ENCODE measurements around the gene PINLYP. TPM values are rescaled to one million over a fixed set of nuclear protein-coding genes. Genes with fewer than 3 reads are reported as not detected.
"Not testable (repeated sequence)": the region's sequence is repeated elsewhere in the genome, so short reads cannot be mapped to it uniquely, and the experiment has no call there.

Gene PINLYP
- total RNA-seq, 1 experiment from 2014 or later, result 0.17 TPM

- CTCF ChIA-PET; H3K27me3 ChIP-seq (ENCODE audit: insufficient read depth, low read length); intact Hi-C loops (cut with micrococcal nuclease); RAD21 ChIA-PET (ENCODE audit: low non-redundant PET in 1 of 2, low total read pairs in 2 of 2, uncharacterized antibody in 2 of 2, unreplicated experiment in 2 of 2); H3K79me2 ChIP-seq (ENCODE audit: insufficient read depth, low read length); H3K9me2 ChIP-seq (ENCODE audit: insufficient read depth); H3K4me3 ChIP-seq (replicated peaks in 1 of 2; ENCODE audit: low read depth in 1 of 2, low read length in 2 of 2); ATAC-seq; DNase-seq (ENCODE audit: low read depth, low spot score); H3K4me1 ChIP-seq (ENCODE audit: control insufficient read depth in 1 of 2, insufficient read depth in 2 of 2, low read length in 2 of 2); H3K4me2 ChIP-seq (ENCODE audit: low read length); H4K20me1 ChIP-seq (ENCODE audit: insufficient read depth); H3K27ac ChIP-seq (ENCODE audit: low read depth, low read length); BruUV-seq (replicated peaks); H3K9me3 ChIP-seq (ENCODE audit: control insufficient read depth in 1 of 2, insufficient read depth in 1 of 2, low read depth in 1 of 2, low read length in 2 of 2); H3K9ac ChIP-seq (ENCODE audit: low read length); H2AFZ ChIP-seq (ENCODE audit: low read depth, low read length, poor library complexity, severe bottlenecking); POLR2A ChIA-PET: not testable (repeated sequence)
- peaks cover 5 to 12% of the 10 kb centered on the region in 2 experiments for H3K36me3 ChIP-seq (ENCODE audit: control insufficient read depth in 1 of 2, insufficient read depth in 2 of 2, low read length in 2 of 2)
Observed at GRCh38 chr19:43547926-43548325, 27.7 kb upstream of the PINLYP start.

GRCh38 chr19:43548706-43549105 lies 26.9 kb upstream of the PINLYP start:
- Histone ChIP-seq H3K4me2 (ENCODE audit: low read length) (no peak overlapping the region), H3K9me3 (ENCODE audit: control insufficient read depth in 1 of 2, insufficient read depth in 1 of 2, low read depth in 1 of 2, low read length in 2 of 2) (no peaks in the 10 kb centered on the region), H3K9me2 (ENCODE audit: insufficient read depth) (no peaks in the 10 kb centered on the region), H3K79me2 (ENCODE audit: insufficient read depth, low read length) (no peaks in the 10 kb centered on the region), H2AFZ (ENCODE audit: low read depth, low read length, poor library complexity, severe bottlenecking) (no peak overlapping the region), H3K4me3 (replicated peaks in 1 of 2; ENCODE audit: low read depth in 1 of 2, low read length in 2 of 2) (no peak overlapping the region), H3K36me3 (ENCODE audit: control insufficient read depth in 1 of 2, insufficient read depth in 2 of 2, low read length in 2 of 2) (peaks cover 5 to 10% of the 10 kb centered on the region in 2 experiments; a peak in 3 of 4 replicates), H3K9ac (ENCODE audit: low read length) (no peak overlapping the region), H3K27ac (ENCODE audit: low read depth, low read length) (no peak overlapping the region), H3K4me1 (ENCODE audit: control insufficient read depth in 1 of 2, insufficient read depth in 2 of 2, low read length in 2 of 2) (no peaks in the 10 kb centered on the region), H3K27me3 (ENCODE audit: insufficient read depth, low read length) (no peaks in the 10 kb centered on the region), H4K20me1 (ENCODE audit: insufficient read depth) (no peaks in the 10 kb centered on the region)
- no TSS peak for BruUV-seq (replicated peaks)
- no peak for ATAC-seq
- POLR2A ChIA-PET, result no interaction called here
- TF ChIP-seq MAX (IDR thresholded peaks at IDR 0.05), result no peak
- no peak for TF ChIP-seq CEBPB (IDR thresholded peaks at IDR 0.05; ENCODE audit: low read depth)
- no peak for TF ChIP-seq RAD21 (IDR thresholded peaks at IDR 0.05; ENCODE audit: low read depth)
- TF ChIP-seq POLR2A (IDR thresholded peaks at IDR 0.05; ENCODE audit: borderline replicate concordance, extremely low read depth, insufficient read depth, insufficient read length), result no peak
- no peak for TF ChIP-seq ATF3 (IDR thresholded peaks at IDR 0.05)
- TF ChIP-seq ZFX (IDR thresholded peaks at IDR 0.05), result no peak
- TF ChIP-seq JUND (IDR thresholded peaks at IDR 0.05), result no peak
- TF ChIP-seq FOSL1 (IDR thresholded peaks at IDR 0.05; ENCODE audit: low read depth), result no peak
- TF ChIP-seq CBX3 (IDR thresholded peaks at IDR 0.05; ENCODE audit: low read depth), result no peak
- TF ChIP-seq SP1 (IDR thresholded peaks at IDR 0.05; ENCODE audit: low read depth), result no peak
- TF ChIP-seq CTCF (IDR thresholded peaks at IDR 0.05 in 2 of 3, conservative IDR thresholded peaks at IDR 0.05 in 1 of 3; ENCODE audit: borderline replicate concordance in 1 of 3, insufficient read depth in 1 of 3, low read depth in 2 of 3, low read length in 2 of 3), result no peak
- TF ChIP-seq EGR1 (IDR thresholded peaks at IDR 0.05; ENCODE audit: low read depth), result no peak
- intact Hi-C loops (cut with micrococcal nuclease), result no loop called here
- RAD21 ChIA-PET (ENCODE audit: low non-redundant PET in 1 of 2, low total read pairs in 2 of 2, uncharacterized antibody in 2 of 2, unreplicated experiment in 2 of 2), result no interaction called here
- no peak for DNase-seq (ENCODE audit: low read depth, low spot score)
- CTCF ChIA-PET, result no interaction called here

Measured in HCT116 (cell line).